Measurements from ENCODE around the gene SBF2.
"Not testable (repeated sequence)": the region's sequence is repeated elsewhere in the genome, so short reads cannot be mapped to it uniquely, and the experiment has no call there.

Gene SBF2

DNA sequence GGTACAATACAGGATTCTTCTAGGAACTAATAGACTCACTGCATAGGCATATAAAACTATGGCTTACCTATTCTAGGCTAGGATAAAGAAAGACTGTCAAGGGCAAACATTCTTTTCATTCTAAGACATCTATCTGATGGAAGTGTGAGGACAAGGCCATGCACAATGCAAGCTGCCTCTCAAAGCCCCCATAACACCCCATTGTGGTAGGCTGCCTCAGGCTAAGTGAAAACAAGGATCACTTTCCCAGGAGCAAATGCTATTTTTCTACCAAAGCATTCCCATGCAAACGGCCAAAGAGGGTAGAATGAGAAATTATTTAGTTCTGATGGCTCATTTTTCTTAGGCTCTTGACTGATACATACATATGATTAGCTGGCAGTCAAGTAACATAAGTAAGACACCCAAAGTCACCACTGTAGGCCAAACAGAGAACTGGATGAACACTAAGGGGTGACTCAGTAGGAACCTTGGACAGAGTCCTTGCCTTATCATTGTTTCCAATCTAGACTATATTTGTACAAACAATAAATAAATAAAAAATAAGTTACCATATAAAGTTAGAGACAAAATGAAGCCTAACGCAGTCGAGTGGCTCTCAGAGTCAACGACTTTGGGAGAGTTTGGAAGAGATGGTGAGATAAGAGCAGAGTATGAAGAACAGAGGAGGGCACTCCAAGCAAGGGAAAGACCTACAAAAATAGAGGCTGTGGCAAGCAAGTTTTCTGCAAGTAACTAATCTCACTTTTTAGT is 303.6 kb downstream of the SBF2 start:
- DNase-seq: no peak

DNA sequence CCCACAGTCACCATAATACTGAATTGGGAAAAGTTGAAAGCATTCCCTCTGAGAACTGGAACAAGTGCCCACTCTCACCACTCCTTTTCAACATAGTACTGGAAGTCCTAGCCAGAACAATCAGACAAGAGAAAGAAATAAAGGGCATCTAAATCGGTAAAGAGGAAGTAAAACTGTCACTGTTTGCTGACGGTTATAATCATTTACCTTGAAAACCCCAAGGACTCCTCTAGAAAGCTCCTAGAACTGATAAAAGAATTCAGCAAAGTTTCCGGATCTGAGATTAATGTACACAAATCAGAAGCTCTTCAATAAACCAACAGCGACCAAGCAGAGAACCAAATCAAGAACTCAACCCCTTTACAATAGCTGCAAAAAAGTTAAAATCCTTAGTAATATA is 306.7 kb downstream of the SBF2 start:
- not testable (repeated sequence) for DNase-seq

DNA sequence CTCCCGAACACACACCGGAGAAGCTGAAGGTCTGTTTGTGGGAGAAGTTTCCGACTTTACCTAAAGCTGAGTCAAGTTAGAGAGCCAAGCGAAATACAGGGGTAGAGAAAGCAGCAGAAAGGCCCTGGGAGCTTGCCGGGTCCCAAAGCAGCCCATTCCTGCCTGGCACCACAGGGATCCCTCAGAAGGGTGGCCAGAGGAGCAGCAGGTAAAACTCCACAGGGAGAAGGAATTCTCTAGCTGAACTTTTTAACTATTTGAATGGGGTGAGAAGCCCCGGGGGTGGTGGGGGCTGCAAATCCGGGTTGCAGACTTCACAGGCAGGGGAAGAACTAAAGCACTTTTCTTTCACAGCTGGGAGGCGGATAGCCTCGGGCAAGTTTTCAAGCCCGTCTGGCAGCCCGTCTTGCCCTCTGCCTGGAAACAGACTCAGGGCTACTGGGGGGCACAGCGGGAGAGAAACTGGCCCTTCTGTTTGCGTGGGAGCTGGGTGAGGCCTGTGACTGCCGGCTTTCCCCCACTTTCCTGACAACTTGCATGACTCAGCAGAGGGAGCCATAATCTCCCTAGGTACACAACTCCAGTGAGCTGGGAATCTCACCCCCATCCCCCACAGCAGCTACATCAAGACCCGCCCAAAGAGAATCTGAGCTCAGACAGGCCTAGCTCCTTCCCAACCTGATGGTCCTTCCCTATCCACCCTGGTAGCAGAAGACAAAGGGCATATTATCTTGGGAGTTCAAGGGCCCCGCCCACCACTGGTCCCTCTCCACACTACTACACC is 311.0 kb downstream of the SBF2 start:
- DNase-seq: no peak

DNA sequence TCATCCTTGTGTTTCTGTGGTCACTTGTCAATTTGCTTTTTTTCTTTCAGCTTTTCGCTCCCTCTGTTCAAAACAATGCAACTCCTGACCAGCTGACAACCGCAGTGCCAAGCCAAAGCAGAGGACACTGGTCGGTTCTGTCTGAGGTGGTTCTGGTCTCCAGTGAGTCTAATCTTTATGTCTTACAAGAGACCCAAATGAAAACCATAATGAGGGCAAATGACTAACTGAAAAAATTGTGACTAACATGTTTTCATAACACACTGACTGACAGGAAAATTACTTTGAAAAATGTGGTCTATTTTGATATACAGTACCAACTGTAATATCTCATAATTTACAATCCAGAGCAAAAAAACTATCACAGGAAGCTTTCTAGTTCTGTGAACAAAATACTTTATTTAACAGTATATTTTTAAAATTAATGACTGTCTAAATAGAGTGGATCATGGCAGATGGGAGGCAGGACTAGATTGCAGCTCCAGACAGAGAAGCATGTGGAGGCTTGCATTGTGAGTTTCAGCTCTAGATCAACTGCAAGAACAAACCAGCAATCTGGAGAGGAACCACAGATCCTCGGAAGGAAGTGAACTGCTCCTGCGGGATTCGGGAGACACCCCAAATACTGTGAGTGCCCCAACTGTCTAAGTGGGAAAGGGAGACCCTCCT is 311.8 kb downstream of the SBF2 start:
- no peak for DNase-seq

DNA sequence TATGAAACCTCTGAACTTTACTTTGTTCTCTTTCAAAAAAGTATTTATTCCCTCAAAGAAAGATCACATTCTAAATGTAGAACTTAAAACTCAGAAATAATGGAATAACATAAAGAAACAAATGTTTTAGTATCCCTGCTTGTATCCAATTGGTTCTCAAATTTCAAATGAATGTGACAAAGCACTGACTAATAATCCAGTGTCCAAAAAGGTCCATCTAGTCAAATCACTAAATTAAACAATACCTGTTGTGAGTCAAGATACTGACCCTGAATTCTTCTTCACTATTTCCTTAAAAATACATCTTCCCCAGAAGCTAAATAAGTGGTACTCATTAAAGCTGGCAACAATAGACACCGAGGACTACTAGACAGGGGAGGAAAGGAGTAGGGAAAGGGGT is 313.1 kb downstream of the SBF2 start:
- DNase-seq: no peak

DNA sequence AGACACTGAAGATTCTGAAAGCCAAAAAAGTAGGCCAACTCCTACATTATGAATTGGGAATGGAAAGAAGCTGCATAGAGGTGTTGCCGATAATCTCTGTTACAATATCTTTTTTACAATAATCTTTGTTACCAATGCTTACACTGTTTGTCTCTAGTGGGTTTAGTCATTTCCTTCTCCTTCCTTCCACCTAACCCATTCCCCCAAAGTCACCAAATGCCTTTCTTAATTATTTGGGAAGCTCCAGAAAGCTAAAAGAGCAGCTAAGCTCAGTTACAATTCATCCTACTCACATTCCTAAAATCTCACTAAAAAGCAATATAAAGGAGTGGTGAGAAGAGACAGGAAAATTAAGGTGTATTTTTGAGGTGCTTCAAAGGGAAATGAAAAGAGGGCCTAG is 316.5 kb downstream of the SBF2 start:
- DNase-seq: no peak

DNA sequence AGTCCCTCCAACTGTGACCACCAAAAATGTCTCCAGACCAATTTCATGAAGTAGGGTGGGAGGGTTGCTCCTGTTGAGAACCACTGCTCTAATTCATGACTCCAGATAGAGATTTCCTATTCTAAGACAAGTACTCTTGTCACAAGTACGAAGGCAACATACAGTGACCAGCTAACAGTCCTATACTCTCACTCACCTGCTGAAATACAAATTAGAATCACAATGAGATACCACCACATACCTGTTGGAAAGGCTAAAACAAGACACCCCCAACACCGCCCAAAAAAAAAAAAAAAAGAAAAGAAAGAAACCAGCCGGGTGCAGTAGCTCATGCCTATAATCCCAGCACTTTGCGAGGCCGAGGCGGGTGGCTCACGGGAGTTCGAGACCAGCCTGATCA is 319.6 kb downstream of the SBF2 start:
- no peak for DNase-seq

DNA sequence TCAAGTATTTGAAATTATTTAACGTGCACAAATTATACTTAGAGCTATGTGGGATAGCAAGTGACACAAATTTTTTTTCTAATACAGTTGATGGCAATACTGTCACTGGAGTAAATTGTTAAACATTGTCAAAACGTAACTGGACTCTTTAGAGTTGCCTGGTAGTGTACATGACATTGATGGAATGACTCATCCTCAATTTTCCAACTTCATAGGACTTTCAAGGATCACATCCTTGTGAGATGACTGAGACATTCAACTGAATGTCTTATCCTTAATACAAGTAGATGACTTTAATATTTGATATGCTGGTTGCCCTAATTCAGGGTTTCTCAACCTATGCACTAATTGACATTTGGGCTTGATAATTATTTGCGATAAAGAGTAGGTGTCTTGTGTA is 320.1 kb downstream of the SBF2 start:
- DNase-seq: no peak

DNA sequence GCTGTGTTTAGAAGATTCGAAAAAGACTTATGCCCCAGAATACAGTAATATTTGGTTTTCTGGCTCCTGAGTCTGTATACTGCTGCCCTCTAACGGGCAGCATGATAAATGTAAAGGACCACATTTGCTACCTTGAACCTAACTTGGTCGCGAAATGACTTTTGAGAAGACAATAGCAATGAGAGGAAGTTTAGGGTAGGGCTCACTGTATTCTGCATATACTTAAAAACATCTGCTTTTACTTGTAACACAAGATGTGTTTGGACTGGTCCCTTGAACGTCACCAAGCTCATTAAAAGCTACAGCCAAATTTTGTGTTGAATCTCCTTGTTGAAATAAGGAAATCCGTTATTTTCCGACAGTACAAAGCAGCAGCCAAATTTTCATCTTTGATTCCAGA is 321.0 kb downstream of the SBF2 start:
- peak in 1 of 2 experiments; percentile 11 for DNase-seq

DNA sequence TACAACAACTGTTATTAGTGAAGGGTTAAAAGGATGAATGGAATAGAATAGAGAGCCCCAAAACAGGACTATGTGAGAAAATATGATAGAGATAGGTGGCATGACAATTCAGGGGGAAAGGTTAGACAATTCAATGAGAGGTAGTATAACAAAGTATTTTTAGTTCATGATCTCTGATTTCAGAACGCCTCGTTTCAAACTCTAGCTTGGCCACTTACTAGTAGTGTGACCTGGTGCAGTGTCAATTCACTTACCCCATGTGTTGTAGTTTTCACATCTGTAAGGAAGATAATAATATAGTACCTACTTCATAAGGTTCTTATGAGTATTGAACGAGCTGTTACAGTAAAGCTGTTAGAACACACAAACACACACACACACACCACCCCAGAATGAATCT is 322.1 kb downstream of the SBF2 start:
- no peak for DNase-seq

DNA sequence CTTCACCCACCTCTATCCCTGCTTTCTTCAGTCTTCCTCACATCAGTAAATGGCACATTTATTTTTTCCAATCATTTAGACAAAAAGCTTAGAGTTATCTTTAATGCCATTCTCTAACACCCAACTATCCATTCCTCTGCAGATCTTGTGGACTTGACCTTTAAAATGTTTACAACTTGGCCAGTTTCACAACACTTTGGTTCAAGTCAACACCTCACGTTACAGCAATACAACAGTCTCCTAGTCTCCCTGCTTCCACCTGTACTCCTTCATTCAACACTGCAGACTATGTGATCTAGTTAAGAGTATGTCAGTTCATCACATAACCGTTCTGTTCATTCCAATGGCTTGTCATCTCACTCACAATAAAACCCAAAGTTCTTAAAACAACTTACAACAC is 325.0 kb downstream of the SBF2 start:
- no peak for DNase-seq

DNA sequence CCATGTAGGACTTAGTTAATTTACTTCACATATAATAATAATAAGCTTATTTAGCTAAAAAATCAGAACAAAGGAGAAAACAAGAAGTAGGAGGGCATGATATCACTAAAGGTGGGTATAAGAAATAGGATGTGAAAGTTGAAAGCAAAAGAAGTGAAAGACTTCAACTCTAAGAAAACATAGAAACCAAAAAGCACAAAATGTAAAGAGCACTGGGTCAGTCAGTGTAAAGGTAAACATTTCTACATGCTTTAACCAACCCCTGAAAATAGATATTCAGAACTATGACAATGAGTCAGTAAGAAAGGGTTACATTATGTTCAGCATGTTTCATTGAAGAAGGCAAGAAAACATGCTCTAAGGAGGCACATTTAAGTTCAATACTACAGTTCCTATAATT is 331.3 kb downstream of the SBF2 start:
- DNase-seq: no peak

DNA sequence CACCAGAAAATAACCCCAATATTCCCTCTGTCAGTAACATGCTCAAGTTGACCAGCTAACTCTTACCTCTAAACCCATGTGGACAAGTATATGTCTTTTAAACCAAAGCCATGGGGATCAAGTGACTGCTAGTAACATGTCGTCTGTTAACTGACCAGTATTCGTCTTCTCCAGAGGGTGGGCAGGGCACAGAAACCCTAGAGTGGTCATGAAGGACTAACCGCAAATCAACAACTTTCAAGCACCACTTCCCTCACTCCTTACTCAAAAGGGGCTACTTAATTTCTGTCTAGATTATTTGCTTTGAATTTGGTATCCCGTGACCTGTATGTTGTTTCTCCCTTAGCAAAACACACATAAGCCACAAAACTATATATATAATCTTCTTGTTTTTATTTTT is 336.9 kb downstream of the SBF2 start:
- no peak for DNase-seq

DNA sequence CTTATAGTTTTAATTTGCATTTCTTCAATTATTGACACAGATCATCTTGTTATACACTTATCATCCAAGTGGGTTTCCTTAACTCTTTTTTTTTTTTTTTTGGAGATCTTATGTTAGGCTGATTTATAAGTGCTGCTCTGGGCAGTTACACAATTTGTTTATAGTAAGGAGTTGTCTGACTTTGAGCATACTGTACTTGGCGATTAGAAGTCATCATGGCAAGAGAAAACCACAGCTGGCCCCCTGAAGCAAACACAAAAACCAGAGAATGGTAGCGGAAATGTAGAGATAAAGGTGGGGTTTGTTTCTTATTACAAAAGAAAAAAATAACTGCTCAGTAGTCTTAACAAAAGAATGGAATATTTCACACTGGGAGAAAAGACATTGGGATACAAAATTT is 337.5 kb downstream of the SBF2 start:
- DNase-seq: no peak

DNA sequence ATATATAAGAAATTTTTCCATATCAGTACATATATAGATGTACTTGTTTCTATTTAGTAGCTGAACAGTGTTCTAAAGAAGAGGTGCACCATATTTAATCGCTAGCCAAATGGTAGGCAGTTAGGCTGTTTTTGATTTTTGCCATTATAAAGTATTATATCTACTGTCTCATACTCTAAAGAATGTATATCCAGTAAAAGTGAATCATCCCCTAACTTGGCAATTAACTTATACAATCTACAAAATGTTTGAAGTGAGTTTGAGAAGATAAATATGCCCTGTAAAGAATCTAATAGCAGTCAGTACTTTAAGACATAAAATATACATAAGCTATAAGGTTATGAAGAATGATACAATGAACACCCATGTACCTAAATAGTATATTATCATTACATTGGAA is 338.6 kb downstream of the SBF2 start:
- DNase-seq: no peak

DNA sequence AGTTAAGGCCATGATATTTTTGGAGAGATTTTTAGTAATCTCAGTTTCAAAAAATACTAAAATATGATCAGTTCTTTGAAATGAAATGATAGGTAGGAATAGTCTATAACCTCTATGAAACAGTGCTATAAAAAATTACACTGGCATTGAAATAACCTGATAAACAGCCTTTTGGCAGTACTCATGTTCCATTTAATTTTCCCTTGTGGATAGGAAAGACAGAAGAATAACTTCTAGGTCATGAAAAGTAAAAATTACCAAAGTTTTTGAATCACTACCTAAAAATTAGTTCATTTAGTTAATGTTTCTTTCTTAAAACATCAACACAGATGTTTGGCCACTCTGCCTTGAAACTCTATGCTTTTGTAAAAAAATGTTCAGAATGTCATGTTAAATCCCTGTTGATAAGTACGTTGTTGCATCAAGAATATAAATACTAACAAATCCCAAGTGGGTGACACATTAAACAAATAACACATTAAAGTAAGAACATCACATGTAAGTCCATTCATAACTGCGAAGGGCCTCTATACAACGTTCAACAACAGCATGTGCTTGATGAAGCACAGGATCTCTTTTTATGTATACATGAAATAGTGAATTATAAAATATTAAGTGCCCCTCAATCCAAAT is 339.9 kb downstream of the SBF2 start:
- DNase-seq: no peak

DNA sequence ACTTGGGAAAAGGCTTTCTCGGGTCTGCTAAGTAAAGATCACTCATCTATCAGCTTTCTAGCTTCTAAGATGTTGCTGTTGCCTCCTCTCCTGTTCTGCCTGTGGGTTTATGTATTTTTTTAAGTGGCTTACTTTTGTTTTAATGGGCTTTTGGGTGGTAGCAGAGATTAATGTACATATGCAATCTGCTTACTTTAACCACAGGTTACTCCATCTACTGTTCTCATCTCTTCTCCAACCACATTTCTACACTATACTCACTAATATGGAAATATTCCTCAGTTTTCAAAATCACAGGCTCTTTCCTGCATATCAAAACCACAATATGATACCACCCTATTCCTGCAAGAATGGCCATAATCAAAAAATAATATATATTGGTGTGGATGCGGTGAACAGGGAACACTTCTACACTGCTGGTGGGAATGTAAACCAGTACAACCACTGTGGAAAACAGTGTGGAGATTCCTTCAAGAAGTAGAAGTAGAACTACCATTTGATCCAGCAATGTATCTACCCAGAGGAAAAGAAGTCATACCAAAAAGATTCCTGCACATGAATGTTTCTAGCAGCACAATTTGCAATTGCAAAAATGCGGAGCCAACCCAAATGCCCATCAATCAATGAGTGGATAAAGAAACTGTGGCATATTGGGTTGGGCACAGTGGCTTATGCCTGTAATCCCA is 341.4 kb downstream of the SBF2 start:
- DNase-seq: no peak

DNA sequence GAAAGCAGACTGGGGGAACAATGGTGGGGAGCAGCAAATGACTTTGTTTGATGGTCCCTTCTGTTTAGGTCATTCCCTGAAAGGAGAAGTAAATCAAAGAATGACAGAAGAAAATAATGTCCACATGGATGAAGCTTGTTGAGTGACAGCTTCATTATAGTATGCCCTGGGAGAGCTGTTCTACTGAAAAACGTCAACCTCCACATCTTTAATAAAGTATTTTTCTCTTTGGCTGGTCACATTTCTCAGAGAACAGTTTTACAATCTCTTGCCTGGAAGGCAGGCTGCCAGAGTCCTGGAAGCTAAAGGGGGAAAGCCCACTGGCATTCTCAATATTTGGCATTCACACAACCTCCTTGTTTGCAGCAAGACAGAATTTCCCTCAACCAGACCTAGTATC is 342.2 kb downstream of the SBF2 start:
- no peak for DNase-seq

DNA sequence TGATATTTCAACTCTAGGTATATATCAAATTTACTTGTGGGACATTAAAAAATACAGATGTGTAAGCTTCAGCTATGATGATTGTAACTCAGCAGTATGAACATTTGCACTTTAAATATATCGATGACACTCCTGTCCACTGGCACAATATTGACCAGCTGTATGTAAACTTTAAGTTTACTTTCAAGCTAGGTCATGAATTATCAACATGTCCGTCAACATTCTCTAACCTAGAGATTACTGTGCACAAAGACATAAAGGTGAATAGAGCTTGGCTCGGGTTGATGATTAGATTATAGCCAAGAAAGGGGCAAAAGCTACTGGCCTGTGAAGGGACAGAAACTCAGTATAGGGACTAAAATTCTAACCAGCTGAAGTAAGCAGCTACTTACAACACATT is 343.6 kb downstream of the SBF2 start:
- no peak for DNase-seq

DNA sequence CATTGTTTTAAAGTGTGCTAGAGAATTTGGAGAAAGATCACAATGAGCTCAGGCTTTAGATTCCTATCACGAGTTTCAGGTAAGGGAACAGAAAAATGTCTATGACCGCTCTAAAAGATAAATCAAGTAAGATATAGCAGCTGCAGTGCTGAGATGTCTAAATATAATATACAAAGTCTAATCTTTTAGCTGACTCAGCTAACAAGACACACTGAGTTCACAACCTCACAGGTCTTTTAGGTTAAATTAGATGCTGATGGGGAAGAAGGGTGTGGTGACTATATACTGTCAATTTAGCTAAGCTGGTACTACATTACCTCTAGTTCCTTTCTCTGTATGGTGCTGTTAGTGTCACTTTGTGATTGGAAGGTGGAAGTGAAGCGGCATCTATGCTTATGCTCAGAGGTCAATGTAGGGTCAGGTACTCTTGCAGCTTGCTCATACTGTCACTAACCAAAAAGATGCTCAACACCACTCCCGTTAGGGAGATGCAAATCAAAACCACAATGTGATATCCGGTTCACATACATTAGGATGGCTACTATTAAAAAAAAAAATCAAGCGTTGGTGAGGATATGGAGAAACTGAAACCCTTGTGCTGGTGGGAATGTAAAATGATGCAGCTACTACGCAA is 346.7 kb downstream of the SBF2 start:
- DNase-seq: no peak

DNA sequence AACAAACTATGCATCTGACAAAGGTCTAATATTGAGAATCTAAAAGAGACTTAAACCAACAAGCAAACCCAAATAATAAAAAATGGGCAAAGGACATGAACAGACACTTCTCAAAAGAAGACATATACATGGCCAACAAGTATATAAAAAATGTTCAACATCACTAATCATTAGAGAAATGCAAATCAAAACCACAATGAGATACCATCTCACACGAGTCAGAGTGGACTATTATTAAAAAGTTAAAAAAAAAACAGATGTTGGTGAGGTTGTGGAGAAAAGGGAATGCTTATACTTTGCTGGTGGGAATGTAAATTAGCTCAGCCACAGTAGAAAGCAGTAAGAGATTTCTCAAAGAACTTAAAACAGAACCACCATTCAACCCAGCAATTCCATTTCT is 348.3 kb downstream of the SBF2 start:
- not testable (repeated sequence) for DNase-seq

DNA sequence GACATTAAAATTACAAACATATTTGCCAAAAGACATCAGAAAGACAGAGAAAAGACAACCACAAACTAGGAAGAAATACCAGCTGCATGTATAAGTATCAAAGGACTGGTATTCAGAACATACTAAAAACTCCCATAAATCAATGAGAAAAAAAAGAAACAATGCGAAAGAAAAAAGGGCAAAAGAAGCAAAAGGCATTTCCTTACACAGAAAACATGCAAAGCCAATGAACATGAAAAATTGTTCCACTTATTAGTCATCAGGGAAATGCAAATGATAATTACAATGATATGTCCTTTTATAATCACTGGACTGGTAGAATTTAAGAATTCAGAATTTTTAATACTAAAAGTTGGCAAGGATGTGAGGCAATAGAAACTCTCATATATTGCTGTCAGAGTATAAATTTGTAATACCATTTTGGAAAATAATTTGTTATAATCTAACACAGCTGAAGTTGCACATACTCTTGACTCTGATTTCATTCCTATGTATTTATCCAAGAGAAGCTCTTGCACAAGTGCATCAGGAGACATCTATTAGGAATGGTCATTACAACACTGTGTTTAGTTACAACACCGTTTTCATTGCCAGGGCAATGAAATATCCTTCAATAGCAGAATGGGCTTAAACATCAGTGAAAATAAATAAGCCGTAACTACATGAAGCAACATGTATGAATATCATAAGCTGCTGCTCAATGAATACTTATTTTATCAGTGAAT is 350.5 kb downstream of the SBF2 start:
- no peak for DNase-seq
